AML-193 (cell line): ENCODE data around the gene AHDC1.
"Not testable (repeated sequence)": the region's sequence is repeated elsewhere in the genome, so short reads cannot be mapped to it uniquely, and the experiment has no call there.

Experiments used
- DNase-seq, 2 experiments: peaks; one replicate each; lab custom pipeline; 2025; lab: John Stamatoyannopoulos, UW

AHDC1 gene

GRCh38 chr1:27564710-27565649 is 39.0 kb downstream of the AHDC1 start:
- no peak for DNase-seq

- no peak for DNase-seq
Measured at GRCh38 chr1:27563591-27564471, 40.1 kb downstream of the AHDC1 start.

- DNase-seq: no peak
Measured at GRCh38 chr1:27563341-27563590, 40.7 kb downstream of the AHDC1 start.

- DNase-seq: no peak
Measured at GRCh38 chr1:27562534-27563340, 41.2 kb downstream of the AHDC1 start.

- no peak for DNase-seq
Measured at GRCh38 chr1:27562021-27562420, 41.9 kb downstream of the AHDC1 start.

- DNase-seq: no peak
Measured at GRCh38 chr1:27561124-27561899, 42.6 kb downstream of the AHDC1 start.

GRCh38 chr1:27560268-27561123 is 43.4 kb downstream of the AHDC1 start:
- no peak for DNase-seq

- no peak for DNase-seq
Measured at GRCh38 chr1:27559466-27560030, 44.4 kb downstream of the AHDC1 start.

GRCh38 chr1:27557596-27558340 is 46.2 kb downstream of the AHDC1 start:
- no peak for DNase-seq

GRCh38 chr1:27556781-27557595 is 47.0 kb downstream of the AHDC1 start:
- peak; percentile 79 to 86 for DNase-seq

- no peak for DNase-seq
Measured at GRCh38 chr1:27556435-27556780, 47.5 kb downstream of the AHDC1 start.

GRCh38 chr1:27555700-27556424 is 48.1 kb downstream of the AHDC1 start:
- no peak for DNase-seq

GRCh38 chr1:27554759-27555699 is 48.9 kb downstream of the AHDC1 start:
- DNase-seq: no peak

- DNase-seq: no peak
Measured at GRCh38 chr1:27554293-27554692, 49.7 kb downstream of the AHDC1 start.

GRCh38 chr1:27553823-27554222 is 50.1 kb downstream of the AHDC1 start:
- not testable (repeated sequence) for DNase-seq

- no peak for DNase-seq
Measured at GRCh38 chr1:27552911-27553420, 51.0 kb downstream of the AHDC1 start.

- no peak for DNase-seq
Measured at GRCh38 chr1:27551953-27552312, 52.0 kb downstream of the AHDC1 start.
